ENCODE data around the gene SLC22A16.
"Not testable (repeated sequence)": the region's sequence is repeated elsewhere in the genome, so short reads cannot be mapped to it uniquely, and the experiment has no call there.

Gene SLC22A16, protein sequence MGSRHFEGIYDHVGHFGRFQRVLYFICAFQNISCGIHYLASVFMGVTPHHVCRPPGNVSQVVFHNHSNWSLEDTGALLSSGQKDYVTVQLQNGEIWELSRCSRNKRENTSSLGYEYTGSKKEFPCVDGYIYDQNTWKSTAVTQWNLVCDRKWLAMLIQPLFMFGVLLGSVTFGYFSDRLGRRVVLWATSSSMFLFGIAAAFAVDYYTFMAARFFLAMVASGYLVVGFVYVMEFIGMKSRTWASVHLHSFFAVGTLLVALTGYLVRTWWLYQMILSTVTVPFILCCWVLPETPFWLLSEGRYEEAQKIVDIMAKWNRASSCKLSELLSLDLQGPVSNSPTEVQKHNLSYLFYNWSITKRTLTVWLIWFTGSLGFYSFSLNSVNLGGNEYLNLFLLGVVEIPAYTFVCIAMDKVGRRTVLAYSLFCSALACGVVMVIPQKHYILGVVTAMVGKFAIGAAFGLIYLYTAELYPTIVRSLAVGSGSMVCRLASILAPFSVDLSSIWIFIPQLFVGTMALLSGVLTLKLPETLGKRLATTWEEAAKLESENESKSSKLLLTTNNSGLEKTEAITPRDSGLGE
- total RNA-seq, result 0 reads per million in 4 experiments

DNA sequence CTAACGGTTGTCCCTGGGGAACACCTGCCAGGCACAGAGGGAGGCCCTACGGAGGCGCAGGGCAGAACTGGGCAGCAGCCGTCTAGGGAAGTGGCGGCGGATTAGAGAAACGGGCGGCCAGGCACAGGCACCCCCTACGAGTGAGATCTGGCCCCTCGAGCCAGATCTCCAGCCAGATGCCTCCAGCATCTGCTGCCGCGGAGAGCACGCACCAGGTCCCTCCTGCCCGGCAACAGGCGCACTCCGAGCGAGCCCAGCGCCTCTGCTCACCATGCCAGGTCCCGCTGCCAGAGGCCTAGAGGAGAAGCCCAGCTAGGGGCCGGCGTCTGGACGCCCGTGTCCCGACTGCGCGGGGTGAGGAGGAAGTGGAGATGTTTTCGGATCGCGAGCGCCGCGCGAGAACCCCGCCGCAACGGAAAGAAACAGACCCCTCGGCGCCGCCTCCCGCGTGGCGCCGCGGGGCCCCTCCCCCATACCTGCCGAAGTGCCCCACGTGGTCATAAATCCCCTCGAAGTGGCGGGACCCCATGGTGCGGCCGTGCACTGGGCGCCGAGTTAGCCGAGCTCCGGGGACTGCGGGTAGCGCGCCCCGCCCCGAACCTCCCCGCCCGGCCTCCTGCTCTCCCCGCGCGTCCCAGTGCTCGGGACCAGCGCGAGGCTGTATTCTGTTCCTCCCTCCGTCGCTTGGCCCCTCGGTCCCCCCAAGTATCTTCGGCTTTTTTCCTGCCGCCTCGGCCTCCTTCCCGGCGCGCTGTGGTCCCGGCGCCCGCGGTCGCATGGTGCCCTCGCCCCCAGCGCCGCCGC lies at the start of gene SLC22A16:
TSS of gene SLC22A16 (minus strand) at position 568 of the 804 bp plus-strand sequence. CDS start at position 529, 39 bp downstream.
- no peak for DNase-seq

DNA sequence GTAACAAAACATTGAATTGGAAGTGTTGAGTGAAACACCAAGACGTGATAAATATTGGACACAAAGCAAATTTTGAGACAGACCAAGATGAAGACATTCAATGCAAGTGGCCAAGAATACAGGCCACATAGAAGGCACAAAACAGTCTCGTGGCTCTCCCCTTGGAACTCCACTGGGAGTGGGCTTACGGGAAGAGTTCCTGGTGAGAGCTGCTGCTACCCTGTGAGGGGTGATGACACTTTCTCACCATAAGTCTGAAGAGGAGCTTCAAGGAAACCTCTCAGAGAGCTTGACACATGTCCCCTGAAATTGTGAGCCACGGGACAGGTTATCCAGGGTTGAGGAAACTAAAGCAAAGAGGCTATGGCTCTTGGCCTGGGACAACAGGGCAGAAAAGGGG lies 48.6 kb upstream of the SLC22A16 start:
- DNase-seq, result no peak

DNA sequence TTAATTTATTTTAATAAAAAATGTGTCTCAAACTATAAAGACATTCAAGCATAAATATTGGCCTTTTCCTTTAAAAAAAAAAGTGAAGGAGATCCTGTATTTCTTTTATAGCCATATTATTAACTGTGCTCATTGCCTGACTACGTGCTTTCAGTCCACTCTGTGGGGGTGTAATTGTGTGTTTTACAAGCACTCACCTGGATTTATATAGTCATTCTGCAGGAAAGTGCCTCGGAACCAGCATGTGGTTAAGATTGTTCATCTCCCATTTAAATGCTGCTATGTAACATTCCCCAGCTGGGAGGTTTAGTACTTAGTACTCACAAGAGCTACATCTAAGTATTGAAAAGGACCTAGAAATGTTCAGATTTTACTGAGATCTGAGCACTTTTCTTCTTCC lies 47.9 kb upstream of the SLC22A16 start:
- DNase-seq, result no peak

DNA sequence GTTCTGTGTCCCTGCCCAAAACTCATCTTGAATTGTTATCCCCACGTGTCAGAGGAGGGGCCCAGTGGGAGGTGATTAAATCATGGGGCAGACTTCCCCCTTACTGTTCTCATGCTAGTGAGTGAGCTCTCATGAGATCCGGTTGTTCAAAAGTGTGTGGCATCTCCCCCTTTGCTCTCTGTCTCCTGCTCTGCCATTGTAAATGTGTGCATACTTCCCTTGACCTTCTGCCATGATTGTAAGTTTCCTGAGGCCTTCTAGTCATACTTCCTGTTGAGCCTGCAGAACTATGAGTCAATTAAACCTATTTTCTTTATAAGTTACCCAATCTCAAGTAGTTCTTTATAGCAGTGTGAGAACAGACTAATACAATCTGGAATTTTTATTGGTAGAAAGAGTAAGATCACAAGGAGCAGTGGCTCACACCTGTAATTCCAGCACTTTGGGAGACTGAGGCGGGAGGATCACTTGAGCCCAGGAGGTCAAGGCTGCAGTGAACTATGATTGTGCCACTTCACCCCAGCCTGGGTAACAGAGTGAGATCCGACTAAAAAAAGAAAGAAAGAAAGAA lies 47.1 kb upstream of the SLC22A16 start:
- DNase-seq, result no peak

DNA sequence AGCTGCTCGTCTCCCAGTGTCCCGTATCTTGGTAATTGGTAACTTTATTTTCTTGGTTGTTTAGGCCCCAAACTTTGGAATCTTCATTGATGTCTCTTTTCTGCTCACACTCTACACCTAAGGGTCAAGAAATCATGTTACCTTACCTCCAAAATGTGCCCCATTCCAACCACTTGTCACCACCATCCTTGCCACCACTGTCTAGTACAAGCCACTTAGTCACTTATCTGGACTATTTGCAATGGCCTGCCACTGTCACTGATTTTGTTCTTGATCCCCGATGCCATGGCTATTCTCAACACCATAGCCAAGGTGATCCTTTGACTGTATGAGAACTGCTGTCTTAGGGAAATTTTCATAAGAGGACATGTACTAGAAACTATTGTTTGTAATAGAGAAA lies 46.0 kb upstream of the SLC22A16 start:
- DNase-seq, result no peak

DNA sequence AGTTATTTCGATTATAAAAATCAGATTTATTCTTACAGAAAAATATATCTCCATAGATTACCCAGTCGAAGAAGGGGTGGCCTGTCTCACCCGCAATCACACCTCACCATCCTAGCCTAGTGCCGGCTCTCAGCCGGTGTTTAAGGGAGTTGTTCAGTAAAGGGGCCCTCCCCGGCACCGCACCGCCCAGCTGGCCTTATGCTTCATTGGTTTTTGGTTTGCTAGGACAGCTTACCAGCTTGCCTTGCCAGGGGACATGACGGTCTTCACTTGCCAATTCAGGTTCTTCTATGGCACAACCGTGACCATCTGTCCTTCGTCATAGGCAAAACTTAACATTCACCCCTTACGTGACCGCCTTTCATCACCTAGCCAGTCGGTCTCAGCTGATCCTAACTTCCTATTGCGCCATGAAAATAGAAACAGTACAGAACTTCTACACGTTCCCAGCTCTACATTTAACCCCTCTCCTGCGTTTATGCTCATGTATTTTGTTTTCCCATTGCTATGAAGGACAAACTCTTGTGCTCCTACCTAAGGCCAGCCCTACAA lies 44.7 kb upstream of the SLC22A16 start:
- DNase-seq, result no peak

DNA sequence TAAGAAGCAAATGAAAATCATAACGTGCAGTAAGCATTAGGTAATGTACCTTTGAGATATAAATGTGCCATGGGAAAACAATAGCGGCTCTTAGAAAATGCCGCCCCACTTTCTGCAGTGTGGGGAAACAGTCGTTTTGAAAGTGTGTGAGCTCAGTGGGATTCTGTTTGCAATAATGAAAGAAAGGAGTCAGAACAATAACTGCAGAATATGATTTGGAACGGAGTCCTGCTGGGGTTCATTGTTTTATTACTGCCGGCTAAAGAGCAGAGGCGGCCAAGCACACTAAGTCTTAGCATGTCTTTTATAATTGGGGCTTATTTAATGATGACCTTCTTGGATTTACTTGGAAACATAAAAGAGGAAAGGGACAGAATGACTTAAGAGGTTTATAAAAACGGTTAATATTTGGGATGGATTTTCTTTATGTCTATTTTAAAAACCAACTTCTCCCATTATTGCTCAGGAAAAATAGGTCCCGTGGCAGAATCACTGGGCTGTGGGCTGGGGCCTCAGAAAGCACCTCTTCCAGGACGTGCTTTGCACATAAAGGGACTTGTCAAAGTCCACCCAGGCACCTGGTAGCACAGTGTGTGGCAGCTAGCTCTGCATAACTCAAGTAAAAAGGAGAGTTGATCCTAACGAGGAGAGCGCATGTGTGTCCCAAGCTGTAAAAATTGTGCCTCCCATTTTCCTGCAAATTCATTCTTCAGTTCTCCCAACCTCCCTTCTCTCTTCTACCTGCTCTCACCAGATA lies 44.0 kb upstream of the SLC22A16 start:
- no peak for DNase-seq

DNA sequence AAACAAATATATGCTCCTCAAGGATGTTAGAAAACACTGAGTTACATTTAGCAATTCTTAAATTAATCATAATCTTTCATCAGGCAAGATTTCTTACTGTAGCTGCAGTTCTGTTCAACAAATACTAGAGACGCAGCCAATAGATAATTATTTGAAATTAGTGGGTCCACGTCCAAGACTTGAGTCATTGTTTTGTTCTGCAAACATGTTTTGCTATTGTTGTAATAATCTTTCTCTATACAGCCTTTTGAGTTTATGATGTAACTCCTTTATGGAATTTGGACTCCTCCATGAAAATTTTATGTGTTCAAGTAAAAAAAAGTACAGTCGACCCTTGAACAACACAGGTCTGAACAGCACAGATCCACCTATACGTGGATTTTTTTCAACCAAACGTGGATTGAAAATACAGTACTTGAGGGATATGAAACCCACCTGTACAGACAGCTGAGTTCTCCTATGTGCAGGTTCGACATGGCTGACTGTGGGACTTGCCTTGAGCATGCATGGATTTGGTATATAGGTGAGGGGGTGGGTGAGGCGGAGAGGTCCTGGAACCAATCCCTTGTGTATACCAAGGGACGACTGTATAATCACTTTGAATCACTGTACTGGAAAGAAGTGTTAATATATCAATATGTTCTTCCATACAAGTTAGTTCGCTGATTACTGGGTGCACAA lies 41.3 kb upstream of the SLC22A16 start:
- no peak for DNase-seq

DNA sequence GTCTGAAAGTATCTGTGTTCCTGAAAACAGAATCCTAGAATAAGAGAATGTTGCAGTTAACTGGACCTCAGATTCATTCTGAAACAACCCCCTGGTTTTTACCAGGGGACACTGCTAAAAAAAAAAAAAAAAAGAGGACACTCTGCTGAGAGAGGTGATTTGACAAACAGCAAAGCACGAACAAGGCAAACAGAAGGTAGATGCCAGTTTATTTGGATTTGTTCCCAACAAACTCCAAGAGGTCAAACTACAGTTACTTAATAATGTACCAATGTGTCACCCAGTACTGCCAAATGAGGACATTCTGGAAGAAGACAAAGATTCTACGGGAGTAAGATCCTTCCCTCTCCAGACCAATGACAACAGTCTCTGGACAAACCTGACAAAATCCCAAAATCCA lies 40.6 kb upstream of the SLC22A16 start:
- DNase-seq, result no peak

DNA sequence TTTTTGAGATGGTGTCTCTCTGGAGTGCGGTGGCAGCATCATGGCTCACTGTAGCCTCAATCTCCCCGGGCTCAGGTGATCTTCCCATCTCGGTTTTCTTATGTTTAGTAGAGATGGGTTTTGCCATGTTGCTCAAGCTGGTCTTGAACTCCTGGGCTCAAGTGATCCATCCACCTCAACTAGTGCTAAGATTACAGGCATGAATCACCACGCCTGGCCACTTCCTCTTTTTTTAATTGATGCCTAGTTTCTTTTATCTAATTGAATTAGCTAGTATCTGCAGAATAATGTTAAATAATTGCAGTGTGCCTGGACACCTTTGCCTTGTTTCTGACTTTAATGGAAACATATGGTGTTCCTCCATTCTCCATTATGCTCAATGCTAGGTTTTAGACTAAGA lies 38.4 kb upstream of the SLC22A16 start:
- no peak for DNase-seq

DNA sequence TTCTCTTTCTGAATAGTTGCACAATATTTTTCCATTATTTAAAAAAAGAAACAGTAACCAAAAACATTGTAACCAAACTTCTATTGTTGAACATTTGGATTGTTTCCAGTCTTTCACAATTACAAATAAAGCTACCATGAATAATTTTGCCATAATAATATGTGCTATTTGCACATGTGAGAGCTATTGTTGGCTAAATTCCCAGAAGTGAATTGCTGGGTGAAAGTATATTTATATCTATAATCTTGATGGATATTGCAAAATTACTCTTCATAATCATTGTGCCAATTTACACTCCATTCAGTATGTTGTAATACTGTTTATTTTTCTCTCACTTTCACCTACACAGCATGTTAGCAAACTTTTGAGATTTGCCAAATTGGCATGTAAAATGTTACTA lies 36.6 kb upstream of the SLC22A16 start:
- DNase-seq, result no peak

DNA sequence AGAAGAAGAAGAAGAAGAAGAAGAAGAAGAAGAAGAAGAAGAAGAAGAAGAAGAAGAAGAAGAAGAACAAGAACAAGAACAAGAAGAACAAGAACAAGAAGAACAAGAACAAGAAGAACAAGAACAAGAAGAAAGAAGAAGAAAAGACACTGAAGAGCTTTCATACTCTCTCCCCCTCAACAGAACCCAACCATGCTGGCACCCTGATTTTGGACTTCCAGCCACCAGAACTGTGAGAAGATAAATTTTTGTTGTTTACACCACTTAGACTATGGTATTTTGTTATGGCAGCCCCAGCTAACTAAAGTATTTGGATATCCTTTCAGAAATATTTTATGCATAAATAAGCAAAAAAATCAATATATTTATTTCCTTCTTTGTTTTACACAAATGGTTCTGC lies 36.1 kb upstream of the SLC22A16 start:
- not testable (repeated sequence) for DNase-seq

DNA sequence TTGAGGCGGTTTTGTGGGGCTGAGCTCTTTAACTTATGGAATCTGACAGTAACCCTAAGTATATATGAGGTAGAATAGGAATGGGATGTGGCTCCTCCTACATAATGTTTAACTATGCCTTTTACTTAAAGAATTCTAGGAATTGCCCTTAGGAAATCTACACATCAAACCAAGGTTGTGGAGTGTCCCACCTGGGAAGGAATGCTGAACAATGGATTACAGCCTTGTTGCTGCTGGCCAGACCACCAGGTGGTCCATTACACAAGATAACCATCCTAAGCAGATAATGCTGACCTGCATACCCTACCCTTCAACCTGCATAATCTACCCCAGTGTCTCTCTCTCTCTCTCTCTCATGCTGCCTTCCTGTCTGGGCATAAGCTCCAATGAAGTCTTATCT lies 35.0 kb upstream of the SLC22A16 start:
- no peak for DNase-seq

DNA sequence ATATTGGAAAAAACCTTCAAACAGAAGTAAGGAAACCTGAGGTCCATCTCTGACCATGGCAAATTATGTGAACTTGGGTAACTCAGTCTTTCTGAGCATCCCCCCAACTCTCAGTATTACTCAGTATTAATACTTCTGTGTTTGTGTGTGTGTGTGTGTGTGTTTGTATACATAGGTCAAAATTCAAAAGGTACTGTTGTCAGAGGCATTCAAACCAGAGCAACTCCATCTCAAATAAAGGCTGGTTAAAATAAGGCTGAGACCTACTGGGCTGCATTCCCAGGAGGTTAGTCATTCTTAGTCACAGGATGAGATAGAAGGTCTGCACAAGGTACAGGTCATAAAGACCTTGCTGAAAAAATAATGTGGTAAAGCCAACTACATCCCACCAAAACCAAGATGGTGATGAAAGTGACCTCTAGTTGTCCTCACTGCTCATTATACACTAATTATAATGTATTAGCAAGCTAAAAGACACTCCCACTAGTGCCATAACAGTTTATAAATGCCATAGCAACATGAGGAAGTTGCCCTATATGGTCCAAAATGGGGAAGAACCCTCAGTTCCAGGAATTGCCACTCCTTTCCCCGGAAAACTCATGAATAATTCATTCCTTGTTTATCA lies 33.3 kb upstream of the SLC22A16 start:
- no peak for DNase-seq

DNA sequence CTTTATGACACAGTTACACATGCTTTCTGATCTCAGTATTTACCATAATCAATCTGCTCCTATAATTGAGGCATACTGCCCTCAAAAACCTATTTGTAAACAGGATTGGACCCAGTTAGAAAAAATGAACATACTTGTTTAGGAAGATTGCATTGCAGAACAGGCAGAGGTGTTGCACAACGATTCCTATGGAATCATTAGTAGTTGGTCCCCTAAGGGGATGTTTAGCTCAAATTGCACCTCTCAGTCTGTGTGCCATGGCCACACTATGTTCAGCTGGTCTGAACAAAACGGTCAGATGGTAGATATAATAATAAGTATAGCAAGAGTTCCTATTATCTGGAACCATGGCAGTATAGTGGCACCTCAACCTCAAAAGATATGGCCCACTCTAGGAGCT lies 28.5 kb upstream of the SLC22A16 start:
- not testable (repeated sequence) for DNase-seq

DNA sequence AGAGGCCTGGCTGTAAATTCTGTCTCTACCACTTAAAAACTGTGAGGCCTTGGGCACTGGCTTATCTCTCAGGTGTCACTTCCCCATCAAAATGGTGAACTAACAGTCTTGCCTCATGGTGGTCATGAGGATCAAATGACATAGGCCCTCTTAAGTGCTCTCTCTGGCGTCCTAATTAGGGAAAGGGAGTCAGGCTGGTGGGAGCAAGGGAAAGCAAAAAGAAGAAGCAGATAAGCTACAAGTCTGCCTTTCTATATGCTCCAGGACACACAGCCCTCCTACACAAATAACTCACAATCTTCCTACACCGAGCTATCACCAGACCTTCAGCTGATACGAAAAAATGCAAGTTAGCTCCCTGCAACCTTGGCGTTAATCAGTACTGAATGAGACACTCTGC lies 19.5 kb upstream of the SLC22A16 start:
- DNase-seq, result no peak

DNA sequence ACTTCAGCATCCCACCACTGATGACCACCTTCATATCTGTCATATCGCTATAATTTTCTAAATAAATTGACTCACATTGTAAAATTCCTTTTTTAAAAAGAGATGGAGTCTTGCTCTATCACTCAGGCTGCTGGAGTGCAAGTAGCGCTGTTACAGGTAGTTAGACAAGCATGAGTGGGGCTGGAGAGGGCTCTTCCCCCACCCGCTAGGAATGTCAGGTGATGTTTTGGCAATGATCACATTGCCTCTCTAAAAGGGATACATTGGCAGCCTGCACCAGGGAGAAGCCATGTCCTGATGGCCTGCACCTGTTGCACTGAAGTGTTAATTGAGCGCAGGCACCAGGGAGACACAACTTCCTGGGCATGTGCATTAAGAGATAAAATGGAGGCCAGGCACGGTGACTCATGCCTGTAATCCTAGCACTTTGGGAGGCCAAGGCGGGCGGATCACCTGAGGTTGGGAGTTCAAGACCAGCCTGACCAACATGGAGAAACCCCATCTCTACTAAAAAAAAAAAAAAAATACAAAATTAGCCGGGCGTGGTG lies 16.9 kb upstream of the SLC22A16 start:
- no peak for DNase-seq

DNA sequence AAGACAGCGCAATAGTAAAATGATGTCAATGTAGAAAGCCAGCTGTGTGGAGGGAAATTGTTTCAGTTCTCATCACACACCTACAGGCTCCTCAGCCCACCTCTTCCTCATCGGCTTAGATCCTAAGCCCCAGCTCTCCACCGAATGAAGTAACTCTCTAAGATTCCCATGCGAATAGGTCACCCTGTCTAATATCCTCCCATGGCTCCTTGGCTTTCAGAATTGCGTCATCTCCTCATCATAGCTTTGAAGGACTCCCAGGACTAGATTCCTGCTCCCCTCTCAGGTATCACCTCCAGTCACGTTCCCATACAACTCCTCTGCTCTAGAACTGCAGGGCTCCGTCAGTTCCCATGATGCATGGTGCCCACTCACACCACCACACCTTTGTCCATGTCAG lies 16.2 kb upstream of the SLC22A16 start:
- no peak for DNase-seq

DNA sequence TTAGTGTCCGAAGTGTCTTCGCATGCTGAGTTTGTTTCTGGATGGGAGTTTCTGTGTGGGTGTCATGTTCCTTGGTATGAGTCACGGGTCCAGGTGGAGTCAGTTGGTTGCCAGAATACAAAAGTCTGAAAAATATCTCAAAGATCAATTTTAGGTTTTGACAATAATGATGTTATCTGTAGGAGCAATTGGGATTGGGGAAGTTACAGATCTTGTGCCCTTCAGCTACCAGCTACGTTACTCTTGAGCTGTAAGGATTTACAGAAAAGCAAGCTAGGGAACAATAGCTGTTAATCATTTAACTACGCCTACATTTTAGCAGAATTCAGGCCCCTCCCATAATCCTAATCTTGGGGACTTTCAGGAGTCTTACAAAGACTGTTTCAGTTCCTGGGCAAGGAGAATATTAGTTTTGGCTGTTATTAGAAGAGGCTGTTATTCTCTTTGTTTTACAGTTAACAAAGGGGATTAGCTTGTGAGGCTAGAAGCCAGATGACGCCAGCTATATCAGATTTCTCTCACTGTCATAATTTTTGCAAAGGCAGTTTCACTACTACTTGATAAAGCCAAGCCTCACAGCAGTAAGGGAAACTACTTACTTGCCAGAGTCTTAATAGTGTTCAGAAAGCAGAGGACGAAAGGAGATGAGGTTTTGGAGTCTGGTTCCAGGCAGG lies 15.4 kb upstream of the SLC22A16 start:
- no peak for DNase-seq

DNA sequence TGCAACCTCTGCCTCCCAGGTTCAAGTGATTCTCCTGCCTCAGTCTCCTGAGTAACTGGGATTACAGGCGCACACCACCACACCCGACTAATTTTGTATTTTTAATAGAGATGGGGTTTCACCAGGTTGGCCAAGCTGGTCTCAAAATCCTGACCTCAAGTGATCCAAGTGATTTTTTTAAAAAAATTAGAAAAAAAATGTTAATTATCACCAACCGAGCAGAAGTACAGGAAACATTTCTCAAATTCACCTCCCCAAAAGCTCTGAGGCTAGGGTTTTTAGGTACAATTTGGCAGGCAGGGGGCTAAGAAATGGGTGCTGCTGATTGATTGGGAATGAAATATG lies 14.9 kb upstream of the SLC22A16 start:
- no peak for DNase-seq
